Testis (tissue), 2 donors: Measurements from ENCODE around the gene NT5C.

Experiments
- POLR2A ChIP-seq: fragments of 450-650 bp; IDR thresholded peaks from one replicate; pipeline ENCODE4 v1.6.1; 2017; ENCODE audit warnings: antibody characterized with exemption, mild to moderate bottlenecking, moderate library complexity
- TF ChIP-seq, protein P1 (sequence below), 3 experiments: fragments of 450-650 bp in 2 of 3; fragments of 200-600 bp in 1 of 3; sonication (generic) in 1 of 3; IDR thresholded peaks; one replicate each; pipeline ENCODE4 v1.5.1; 2016 to 2019; ENCODE audit warnings: antibody characterized with exemption in 3 of 3, mild to moderate bottlenecking in 2 of 3, moderate library complexity in 1 of 3

DNA sequence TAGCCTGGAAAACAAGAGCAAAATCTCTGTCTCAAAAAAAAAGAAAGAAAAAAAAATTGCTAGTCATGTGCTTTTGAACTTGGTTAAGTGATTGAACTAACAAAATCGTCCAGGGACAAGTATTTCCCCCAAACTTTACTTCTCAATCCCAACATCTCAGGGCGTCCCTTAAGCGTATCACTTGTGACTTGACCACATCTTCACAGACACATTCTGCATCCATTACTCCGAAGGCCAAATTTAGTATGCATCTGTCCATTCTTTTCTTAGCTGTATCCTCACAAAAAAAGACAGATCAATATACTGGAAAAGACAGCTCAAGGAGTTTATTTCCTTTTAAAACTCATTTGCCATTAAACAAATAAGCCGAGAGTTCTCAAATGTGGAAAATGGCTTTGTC, 28.7 kb upstream of the NT5C start:
- TF ChIP-seq POLR2A, result no peak
- TF ChIP-seq, protein P1, sequence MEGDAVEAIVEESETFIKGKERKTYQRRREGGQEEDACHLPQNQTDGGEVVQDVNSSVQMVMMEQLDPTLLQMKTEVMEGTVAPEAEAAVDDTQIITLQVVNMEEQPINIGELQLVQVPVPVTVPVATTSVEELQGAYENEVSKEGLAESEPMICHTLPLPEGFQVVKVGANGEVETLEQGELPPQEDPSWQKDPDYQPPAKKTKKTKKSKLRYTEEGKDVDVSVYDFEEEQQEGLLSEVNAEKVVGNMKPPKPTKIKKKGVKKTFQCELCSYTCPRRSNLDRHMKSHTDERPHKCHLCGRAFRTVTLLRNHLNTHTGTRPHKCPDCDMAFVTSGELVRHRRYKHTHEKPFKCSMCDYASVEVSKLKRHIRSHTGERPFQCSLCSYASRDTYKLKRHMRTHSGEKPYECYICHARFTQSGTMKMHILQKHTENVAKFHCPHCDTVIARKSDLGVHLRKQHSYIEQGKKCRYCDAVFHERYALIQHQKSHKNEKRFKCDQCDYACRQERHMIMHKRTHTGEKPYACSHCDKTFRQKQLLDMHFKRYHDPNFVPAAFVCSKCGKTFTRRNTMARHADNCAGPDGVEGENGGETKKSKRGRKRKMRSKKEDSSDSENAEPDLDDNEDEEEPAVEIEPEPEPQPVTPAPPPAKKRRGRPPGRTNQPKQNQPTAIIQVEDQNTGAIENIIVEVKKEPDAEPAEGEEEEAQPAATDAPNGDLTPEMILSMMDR (IDR thresholded peaks at IDR 0.05), result no peak
